ENCODE data around the gene ZNF672. TPM values are rescaled to one million over a fixed set of nuclear protein-coding genes. Genes with fewer than 3 reads are reported as not detected.
A peak's percentile ranks its signal among the peaks of the same experiment; 100 is the strongest.
"Not testable (repeated sequence)": the region's sequence is repeated elsewhere in the genome, so short reads cannot be mapped to it uniquely, and the experiment has no call there.

The ZNF672 gene
- polyA plus RNA-seq, 1 donor from 2014 or later = 46.3 TPM

DNA sequence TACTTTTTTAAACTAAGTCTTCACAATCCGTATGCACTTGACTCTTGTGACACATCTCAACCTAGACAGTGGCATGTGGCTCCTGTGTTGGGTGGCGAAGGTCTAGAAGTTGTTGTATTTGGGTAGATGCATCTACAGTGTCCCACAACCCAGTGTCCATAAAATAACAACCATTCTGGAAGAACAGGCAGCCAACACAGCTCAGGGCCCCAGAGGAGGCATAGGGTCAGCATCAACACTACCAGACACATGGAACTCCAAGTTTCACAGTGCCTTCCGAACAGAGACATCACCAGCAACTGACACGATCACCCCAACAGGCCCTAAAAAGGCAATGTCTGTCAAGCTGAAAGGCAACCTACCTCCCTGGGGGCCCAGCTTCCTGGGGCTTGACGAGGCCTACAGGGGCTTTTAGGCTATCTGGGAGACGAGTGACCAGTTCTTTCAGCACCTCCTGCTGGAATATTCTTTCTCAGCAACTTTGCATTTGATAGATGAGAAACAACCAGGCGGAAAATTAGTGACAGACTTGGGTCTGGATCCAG lies 17.9 kb upstream of the ZNF672 start:
- Mint-ChIP-seq H3K36me3 (peaks cover 11% of the 10 kb centered on the region), H3K27ac (peak overlapping the region; percentile 47 to 59 (median 51)), H3K9me3 (no peaks in the 10 kb centered on the region)

DNA sequence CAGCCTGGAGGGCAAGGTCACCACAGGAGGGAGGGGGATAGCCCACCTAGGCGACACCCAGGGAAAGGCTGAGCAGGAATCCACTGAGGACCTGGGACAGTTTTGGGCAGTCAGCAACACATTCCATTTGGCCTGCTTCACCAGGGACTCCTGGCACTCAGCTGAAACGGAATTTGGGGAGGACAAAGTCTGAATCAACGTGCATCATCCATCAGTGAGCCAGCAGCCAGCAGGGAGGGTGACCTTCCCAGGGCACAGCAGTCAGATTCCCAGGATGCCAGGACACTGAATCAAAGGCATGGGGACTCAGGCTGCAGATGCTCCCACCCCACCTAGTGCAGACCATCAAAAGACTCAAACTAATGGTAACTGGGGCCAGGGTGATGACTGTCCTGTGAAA lies 16.9 kb upstream of the ZNF672 start:
- peak overlapping the region in 2 of 4 donors; percentile 23 to 70 for H3K4me3 Mint-ChIP-seq
- H3K4me1 Mint-ChIP-seq = peaks cover 34 to 64% (median 53%) of the 10 kb centered on the region in 3 donors
- H3K27me3 Mint-ChIP-seq = no peaks in the 10 kb centered on the region
- peaks cover 12% of the 10 kb centered on the region for H3K36me3 Mint-ChIP-seq
- H3K9me3 Mint-ChIP-seq = no peaks in the 10 kb centered on the region
- H3K27ac Mint-ChIP-seq = peak overlapping the region in 2 of 3 donors; percentile 51 to 67

More for the DNA sequence above, 17.9 kb upstream of the ZNF672 start:
- Mint-ChIP-seq H3K27me3 (no peaks in the 10 kb centered on the region), H3K4me3 (peak overlapping the region in 1 of 4 donors; percentile 53), H3K4me1 (peaks cover 34 to 64% (median 53%) of the 10 kb centered on the region in 3 donors)

DNA sequence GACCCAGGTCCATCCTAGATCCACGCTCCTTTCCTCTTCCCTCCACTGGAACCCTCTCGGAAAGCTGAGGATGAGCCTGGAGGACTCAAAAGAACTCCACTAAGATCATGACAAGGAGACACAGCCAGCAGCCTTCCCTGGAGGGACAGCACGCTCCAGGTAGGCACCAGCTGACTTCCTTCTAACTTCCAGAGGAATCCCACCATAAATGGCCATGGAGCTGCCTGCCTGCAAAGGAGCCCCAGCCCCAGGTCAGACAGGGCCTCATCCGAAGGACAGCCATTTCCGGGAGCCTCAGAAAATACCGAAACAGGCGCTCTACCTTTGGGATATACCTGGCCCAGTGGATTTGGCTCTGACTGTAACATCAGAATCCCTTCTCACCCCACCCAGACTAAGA lies 16.4 kb upstream of the ZNF672 start:
- Mint-ChIP-seq H3K27ac (peak overlapping the region in 1 of 3 donors; percentile 90), H3K4me3 (peak overlapping the region in 3 of 4 donors; percentile 70 to 89 (median 75)), H3K9me3 (no peaks in the 10 kb centered on the region), H3K27me3 (no peaks in the 10 kb centered on the region), H3K36me3 (peaks cover 12% of the 10 kb centered on the region), H3K4me1 (peaks cover 37 to 64% (median 54%) of the 10 kb centered on the region in 3 donors)

DNA sequence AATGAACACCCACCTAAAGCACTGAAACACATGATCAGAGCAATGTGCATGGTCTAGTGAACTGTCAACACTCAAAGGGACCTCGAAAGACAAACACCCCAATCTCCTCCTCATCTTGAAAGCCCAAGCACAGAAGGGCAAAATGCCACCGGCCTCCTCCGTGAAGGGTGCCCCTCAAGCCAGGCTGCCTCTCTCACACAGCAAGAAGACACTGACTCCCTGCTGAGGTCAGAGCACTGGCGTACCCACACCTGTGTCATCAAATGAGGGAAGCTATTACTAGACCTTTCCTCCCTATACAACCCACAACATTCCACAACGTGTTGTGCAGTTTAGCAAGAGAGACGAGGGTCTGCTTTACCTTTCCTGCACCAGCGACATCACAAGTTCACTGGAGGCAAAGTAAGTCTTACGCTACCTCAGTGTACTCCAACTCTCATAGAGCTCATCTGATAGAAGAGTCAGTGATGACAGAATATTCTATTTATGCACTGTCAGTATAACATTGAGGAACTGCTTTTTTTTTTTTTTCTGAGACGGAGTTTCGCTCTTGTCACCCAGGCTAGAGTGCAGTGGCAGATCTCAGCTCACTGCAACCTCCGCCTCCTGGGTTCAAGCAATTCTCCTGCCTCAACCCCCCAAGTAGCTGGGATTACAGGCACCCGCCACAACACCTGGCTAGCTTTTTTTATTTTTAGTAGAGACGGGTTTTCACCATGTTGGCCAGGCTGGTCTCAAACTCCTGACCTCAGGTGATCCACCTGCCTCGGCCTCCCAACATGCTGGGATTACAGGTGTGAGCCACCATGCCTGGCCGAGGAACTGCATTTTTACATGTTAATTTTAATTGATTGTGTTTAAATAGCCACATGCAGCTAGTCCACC lies 15.6 kb upstream of the ZNF672 start:
- Mint-ChIP-seq H3K27ac (peak overlapping the region; percentile 57 to 92 (median 90)), H3K9me3 (no peaks in the 10 kb centered on the region), H3K4me1 (peaks cover 36 to 65% (median 57%) of the 10 kb centered on the region in 3 donors), H3K4me3 (peak overlapping the region; percentile 75 to 94 (median 90)), H3K36me3 (peaks cover 12% of the 10 kb centered on the region), H3K27me3 (no peaks in the 10 kb centered on the region)

DNA sequence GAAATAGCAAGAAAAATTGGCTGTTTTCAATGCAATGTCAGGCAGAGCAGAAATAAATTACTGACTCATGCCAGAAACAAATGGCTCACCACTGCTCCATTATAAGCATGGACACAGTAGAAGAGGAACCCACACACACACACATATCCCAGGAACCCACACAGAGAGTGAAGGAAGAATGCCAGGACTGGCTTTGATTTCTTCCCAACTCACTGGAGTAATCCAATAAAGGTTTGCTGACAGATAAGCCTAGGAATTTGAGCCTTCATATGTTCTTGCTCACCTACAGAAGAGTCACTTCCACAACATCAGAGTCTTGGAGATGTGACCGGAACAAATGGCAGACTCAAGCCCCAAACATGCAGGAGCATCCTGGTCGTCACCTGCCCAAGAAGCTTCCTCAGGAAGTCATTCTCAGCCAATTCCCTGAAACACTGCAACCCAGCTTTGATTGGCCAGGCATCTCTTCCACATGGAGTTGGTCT lies 14.5 kb upstream of the ZNF672 start:
- Mint-ChIP-seq H3K4me1 (peaks cover 36 to 61% (median 52%) of the 10 kb centered on the region in 3 donors), H3K9me3 (no peaks in the 10 kb centered on the region), H3K36me3 (peaks cover 12% of the 10 kb centered on the region), H3K27me3 (no peaks in the 10 kb centered on the region), H3K4me3 (peak overlapping the region; percentile 38 to 89 (median 54)), H3K27ac (peak overlapping the region; percentile 63 to 89 (median 79))

DNA sequence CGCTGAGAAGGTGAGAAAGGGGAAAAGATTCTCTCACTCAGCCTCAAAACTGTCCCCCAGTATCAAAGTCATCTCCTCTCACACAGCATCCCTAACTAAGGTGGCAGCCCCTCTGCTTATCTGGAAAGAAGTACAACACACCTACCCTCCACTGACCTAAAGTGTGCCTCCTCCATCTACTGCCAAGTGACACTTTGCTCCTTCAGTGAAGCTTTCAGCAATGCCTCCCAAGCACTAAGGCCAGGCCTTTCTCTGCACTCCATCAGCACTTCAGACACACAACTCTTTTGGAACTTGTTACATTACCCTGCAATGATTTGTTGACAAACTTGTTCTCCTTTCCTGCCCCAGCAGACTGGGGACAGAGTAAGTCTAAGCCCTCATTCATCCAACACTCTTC lies 13.7 kb upstream of the ZNF672 start:
- H3K27me3 Mint-ChIP-seq = no peaks in the 10 kb centered on the region
- H3K27ac Mint-ChIP-seq = peak overlapping the region; percentile 47 to 89 (median 79)
- H3K36me3 Mint-ChIP-seq = peaks cover 9% of the 10 kb centered on the region
- peak overlapping the region; percentile 5 to 89 (median 62) for H3K4me3 Mint-ChIP-seq
- H3K9me3 Mint-ChIP-seq = no peaks in the 10 kb centered on the region
- H3K4me1 Mint-ChIP-seq = peaks cover 29 to 56% (median 46%) of the 10 kb centered on the region in 3 donors

DNA sequence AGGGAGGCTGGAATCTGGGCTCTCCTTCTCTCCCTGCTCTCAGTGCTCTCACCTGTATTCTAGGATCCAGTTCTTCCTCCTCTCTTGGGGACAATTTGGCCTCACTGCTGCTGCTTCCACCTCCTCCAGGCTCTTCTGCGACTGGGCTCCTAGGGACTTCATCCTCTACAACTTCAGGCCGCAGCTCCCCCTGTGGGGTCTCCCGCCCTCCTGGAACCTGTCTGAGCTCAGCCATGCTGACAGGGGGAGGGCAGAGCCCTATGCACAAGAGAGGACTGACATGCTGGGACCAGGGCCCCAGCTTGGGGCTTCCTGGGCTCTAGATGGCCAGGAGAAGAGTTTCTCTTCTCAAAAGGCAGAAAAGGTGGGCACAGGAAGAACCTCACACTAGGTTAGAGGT lies 13.3 kb upstream of the ZNF672 start:
- Mint-ChIP-seq H3K27me3 (no peaks in the 10 kb centered on the region), H3K4me3 (peak overlapping the region in 3 of 4 donors; percentile 61 to 99 (median 89)), H3K27ac (peak overlapping the region; percentile 53 to 89 (median 79)), H3K9me3 (no peaks in the 10 kb centered on the region), H3K36me3 (peaks cover 9% of the 10 kb centered on the region), H3K4me1 (peaks cover 29 to 56% (median 44%) of the 10 kb centered on the region in 3 donors)

DNA sequence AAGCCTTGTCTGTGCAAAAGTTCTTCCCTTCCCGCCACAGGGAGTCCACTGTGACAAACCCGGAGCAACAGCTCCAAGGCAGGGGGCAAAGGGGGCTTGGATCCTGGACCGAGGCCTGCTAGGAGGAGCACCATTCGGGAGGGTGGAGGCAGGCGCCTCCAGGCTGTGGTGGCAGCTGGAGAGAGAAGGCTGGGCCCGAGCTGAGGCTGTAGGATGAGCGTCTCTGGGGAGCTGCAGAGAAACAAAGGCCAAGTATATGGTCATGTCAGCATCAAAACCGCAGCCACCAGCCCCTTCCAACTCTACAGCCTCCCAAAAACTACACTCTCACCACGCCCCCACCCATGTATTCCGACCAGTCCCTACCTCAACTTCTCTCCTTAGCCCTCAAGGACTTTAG lies 12.9 kb upstream of the ZNF672 start:
- Mint-ChIP-seq H3K36me3 (peaks cover 9% of the 10 kb centered on the region), H3K27me3 (no peaks in the 10 kb centered on the region), H3K9me3 (no peaks in the 10 kb centered on the region), H3K4me1 (peaks cover 26 to 53% (median 44%) of the 10 kb centered on the region in 3 donors), H3K27ac (peak overlapping the region; percentile 89 to 99 (median 94)), H3K4me3 (peak overlapping the region; percentile 89 to 99 (median 97))

DNA sequence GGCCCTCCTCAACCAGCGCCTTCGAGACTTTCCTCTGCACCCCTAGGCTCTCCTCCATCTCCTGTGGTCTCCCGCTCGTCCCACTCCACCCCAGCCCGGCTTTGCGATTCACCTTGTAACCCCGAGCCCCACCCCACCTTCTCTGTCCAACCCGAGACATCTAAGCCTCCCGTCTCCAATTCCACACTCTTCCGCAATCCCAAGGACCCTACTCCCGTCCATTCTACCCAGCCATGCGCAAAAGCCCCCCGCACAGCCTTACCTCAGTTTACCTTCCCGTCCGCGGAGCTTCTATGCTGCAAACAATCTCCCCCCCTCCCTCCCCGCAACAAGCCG lies 12.5 kb upstream of the ZNF672 start:
- Mint-ChIP-seq H3K36me3 (peaks cover 9% of the 10 kb centered on the region), H3K4me3 (peak overlapping the region; percentile 89 to 99 (median 97)), H3K4me1 (peaks cover 25 to 50% (median 44%) of the 10 kb centered on the region in 3 donors), H3K27me3 (no peaks in the 10 kb centered on the region), H3K9me3 (no peaks in the 10 kb centered on the region), H3K27ac (peak overlapping the region; percentile 89 to 99 (median 94))

DNA sequence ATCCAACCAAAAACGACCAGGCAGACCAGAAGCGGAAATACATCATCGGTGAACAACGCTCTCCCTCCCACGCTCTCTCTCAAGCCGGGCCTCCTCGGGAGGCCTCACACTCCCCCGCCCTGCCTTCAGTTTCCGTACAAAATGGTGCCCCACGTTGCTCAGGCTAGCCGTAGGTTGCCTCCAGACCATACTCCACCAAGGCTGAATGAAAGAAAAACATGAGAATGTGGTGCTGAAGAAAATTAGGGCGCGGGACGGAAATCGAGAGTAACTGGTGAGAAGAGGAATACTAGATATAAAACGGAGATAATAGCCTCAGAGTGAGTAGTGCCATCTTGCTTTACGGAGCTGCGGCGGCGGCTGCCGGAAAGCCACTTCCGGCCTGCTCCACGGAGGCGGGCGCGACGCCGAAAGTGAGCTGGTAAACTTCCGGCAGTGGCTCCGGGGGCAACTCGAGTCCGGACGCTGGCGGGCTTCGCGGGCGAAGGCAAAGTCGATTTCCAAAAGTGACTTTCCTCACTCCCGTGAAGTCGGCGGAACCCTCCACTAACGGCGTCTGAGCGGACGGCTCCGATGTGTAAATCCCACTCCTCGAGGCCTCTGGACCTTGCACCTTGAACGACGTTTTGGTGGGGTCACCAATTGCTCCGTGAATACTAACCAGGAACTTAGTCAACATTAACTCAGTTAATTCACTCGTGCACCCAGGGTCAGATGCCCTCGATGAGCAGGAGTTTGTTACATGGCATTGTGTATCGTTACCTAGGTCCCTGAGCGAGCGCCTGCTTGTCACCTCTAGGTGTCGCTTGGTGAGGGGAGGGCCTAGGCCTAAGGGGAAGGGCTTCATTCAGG lies 11.9 kb upstream of the ZNF672 start, which contains the start of gene SH3BP5L:
TSS of gene SH3BP5L (minus strand) at position 7 of the 852 bp plus-strand sequence. CDS start 980 bp downstream, outside the sequence.
- peaks cover 9% of the 10 kb centered on the region for H3K36me3 Mint-ChIP-seq
- peaks cover 25 to 45% (median 42%) of the 10 kb centered on the region in 3 donors for H3K4me1 Mint-ChIP-seq
- H3K27me3 Mint-ChIP-seq = no peaks in the 10 kb centered on the region
- H3K9me3 Mint-ChIP-seq = no peaks in the 10 kb centered on the region
- H3K27ac Mint-ChIP-seq = peak within 1 kb of the TSS; percentile 89 to 99 (median 94)
- peak within 1 kb of the TSS; percentile 89 to 99 (median 97) for H3K4me3 Mint-ChIP-seq

DNA sequence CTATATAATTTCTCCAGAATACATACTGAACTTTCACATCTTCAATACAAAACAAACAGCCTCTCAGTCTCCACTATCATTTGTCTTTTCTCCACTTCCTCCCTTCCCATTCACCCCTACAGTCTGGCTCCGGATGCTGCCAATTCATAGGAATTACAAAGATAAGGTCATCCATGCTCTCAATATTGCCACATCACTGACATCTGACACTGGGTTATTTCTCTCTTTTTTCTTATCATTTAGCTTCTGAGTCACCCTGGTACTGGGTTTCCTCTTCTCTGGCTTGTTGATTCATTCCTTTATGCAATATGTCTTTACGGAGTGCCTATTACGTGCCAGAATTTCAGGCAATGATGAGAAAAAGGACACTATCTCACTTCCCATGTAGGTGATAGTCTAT lies 9.2 kb upstream of the ZNF672 start:
- Mint-ChIP-seq H3K4me1 (peaks cover 15 to 19% (median 17%) of the 10 kb centered on the region in 3 donors), H3K27me3 (no peaks in the 10 kb centered on the region), H3K4me3 (peak overlapping the region in 1 of 4 donors; percentile 67), H3K9me3 (no peaks in the 10 kb centered on the region), H3K36me3 (peaks cover 5% of the 10 kb centered on the region), H3K27ac (no peak overlapping the region)

DNA sequence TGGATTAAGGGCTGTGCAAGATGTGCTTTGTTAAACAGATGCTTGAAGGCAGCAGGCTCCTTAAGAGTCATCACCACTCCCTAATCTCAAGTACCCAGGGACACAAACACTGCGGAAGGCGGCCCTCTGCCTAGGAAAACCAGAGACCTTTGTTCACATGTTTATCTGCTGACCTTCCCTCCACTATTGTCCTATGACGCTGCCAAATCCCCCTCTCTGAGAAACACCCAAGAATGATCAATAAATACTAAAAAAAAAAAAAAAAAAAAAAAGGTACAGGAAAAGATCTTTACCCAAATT lies 7.4 kb upstream of the ZNF672 start:
- not testable (repeated sequence) for H3K4me3 Mint-ChIP-seq, H3K27ac Mint-ChIP-seq, H3K27me3 Mint-ChIP-seq, H3K9me3 Mint-ChIP-seq, H3K36me3 Mint-ChIP-seq, H3K4me1 Mint-ChIP-seq

DNA sequence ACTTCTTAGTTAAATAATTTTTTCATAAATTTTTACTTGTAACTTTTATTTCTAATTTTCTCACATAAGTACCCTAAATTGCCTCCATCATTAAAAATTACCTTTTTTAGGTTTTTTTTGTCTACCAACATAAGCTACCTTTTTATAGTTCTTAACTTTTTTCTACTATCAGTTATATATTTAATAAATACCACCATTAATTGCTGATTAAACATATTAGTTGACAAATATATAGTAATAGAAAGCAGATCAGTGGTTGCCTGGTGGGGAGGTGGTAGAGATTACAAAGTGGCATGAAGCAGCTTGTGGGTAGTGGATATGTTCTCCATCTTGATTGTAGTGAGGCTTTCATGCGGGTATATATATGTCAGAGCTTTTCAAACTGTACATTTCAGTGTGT lies 6.2 kb upstream of the ZNF672 start:
- Mint-ChIP-seq H3K27me3 (no peaks in the 10 kb centered on the region), H3K27ac (no peak overlapping the region), H3K4me3 (no peak overlapping the region), H3K36me3 (no peaks in the 10 kb centered on the region), H3K4me1 (peaks cover under 1 to 5% (median 2%) of the 10 kb centered on the region in 3 donors), H3K9me3 (no peaks in the 10 kb centered on the region)

DNA sequence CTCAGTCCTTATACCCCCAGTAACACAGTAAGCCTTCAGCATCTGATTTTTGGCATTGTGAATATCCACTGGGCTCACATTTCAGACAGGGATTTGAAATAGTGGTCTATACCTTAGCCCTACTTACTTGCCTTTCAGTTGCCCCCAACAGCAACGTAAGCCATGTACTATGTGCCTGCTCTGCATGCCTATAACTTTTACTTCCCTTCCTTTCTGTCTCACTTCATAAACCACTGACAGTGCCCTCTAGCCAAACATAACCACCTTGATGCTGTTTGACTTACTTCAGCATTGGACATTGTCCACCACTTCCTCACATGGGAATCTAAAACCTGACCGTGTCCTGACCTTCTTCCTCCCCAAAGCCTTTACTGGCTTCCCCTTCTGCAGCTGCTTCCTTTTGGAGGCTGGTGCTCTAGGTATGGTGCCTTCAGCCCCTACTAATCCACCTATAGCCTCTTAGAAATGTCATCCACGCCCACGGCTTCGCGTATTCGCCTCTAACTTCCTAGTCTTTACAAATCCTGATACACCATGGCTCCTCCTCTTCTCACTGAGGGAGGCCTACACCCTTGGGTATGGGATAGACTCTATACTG lies 3.6 kb upstream of the ZNF672 start:
- H3K4me1 Mint-ChIP-seq = peaks cover under 1 to 5% (median 4%) of the 10 kb centered on the region in 3 donors
- no peak overlapping the region for H3K27ac Mint-ChIP-seq
- H3K36me3 Mint-ChIP-seq = no peaks in the 10 kb centered on the region
- H3K27me3 Mint-ChIP-seq = no peaks in the 10 kb centered on the region
- H3K4me3 Mint-ChIP-seq = no peak overlapping the region
- H3K9me3 Mint-ChIP-seq = no peaks in the 10 kb centered on the region

Measured in IgD-negative memory B cell (primary cell).